ENCODE data around the gene FBXO27. TPM values are rescaled to one million over a fixed set of nuclear protein-coding genes. Genes with fewer than 3 reads are reported as not detected.

FBXO27 gene
- total and polyA plus RNA-seq, 2 experiments from 2014 or later = 6.2 to 13.7 TPM

DNA sequence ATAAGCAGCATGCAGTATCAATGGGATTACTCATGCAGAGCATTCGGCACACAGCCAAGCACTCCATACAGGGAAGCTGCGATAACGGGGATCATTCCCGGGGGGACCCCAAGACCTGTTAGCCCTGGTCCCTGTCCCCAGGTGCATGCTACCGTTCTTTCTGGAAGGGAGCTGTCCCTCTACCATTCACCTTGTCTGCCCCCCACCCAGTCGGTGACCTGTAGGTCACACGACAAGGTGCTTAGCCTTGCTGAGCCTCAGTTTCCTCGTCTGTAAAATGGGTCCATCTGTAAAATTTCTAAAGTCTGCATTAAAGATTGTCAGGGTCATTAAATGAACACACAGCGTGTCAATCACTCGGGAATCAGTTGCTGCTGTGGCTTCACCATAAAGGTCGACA, 45.0 kb upstream of the FBXO27 start (continued):
- TF ChIP-seq, protein P1, sequence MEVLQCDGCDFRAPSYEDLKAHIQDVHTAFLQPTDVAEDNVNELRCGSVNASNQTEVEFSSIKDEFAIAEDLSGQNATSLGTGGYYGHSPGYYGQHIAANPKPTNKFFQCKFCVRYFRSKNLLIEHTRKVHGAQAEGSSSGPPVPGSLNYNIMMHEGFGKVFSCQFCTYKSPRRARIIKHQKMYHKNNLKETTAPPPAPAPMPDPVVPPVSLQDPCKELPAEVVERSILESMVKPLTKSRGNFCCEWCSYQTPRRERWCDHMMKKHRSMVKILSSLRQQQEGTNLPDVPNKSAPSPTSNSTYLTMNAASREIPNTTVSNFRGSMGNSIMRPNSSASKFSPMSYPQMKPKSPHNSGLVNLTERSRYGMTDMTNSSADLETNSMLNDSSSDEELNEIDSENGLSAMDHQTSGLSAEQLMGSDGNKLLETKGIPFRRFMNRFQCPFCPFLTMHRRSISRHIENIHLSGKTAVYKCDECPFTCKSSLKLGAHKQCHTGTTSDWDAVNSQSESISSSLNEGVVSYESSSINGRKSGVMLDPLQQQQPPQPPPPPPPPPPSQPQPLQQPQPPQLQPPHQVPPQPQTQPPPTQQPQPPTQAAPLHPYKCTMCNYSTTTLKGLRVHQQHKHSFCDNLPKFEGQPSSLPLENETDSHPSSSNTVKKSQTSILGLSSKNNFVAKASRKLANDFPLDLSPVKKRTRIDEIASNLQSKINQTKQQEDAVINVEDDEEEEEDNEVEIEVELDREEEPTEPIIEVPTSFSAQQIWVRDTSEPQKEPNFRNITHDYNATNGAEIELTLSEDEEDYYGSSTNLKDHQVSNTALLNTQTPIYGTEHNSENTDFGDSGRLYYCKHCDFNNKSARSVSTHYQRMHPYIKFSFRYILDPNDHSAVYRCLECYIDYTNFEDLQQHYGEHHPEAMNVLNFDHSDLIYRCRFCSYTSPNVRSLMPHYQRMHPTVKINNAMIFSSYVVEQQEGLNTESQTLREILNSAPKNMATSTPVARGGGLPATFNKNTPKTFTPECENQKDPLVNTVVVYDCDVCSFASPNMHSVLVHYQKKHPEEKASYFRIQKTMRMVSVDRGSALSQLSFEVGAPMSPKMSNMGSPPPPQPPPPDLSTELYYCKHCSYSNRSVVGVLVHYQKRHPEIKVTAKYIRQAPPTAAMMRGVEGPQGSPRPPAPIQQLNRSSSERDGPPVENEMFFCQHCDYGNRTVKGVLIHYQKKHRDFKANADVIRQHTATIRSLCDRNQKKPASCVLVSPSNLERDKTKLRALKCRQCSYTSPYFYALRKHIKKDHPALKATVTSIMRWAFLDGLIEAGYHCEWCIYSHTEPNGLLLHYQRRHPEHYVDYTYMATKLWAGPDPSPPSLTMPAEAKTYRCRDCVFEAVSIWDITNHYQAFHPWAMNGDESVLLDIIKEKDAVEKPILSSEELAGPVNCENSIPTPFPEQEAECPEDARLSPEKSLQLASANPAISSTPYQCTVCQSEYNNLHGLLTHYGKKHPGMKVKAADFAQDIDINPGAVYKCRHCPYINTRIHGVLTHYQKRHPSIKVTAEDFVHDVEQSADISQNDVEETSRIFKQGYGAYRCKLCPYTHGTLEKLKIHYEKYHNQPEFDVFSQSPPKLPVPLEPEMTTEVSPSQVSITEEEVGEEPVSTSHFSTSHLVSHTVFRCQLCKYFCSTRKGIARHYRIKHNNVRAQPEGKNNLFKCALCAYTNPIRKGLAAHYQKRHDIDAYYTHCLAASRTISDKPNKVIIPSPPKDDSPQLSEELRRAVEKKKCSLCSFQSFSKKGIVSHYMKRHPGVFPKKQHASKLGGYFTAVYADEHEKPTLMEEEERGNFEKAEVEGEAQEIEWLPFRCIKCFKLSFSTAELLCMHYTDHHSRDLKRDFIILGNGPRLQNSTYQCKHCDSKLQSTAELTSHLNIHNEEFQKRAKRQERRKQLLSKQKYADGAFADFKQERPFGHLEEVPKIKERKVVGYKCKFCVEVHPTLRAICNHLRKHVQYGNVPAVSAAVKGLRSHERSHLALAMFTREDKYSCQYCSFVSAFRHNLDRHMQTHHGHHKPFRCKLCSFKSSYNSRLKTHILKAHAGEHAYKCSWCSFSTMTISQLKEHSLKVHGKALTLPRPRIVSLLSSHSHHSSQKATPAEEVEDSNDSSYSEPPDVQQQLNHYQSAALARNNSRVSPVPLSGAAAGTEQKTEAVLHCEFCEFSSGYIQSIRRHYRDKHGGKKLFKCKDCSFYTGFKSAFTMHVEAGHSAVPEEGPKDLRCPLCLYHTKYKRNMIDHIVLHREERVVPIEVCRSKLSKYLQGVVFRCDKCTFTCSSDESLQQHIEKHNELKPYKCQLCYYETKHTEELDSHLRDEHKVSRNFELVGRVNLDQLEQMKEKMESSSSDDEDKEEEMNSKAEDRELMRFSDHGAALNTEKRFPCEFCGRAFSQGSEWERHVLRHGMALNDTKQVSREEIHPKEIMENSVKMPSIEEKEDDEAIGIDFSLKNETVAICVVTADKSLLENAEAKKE (CRISPR knock-in tag; IDR thresholded peaks at IDR 0.05) = no peak
- TF ChIP-seq, protein P2, sequence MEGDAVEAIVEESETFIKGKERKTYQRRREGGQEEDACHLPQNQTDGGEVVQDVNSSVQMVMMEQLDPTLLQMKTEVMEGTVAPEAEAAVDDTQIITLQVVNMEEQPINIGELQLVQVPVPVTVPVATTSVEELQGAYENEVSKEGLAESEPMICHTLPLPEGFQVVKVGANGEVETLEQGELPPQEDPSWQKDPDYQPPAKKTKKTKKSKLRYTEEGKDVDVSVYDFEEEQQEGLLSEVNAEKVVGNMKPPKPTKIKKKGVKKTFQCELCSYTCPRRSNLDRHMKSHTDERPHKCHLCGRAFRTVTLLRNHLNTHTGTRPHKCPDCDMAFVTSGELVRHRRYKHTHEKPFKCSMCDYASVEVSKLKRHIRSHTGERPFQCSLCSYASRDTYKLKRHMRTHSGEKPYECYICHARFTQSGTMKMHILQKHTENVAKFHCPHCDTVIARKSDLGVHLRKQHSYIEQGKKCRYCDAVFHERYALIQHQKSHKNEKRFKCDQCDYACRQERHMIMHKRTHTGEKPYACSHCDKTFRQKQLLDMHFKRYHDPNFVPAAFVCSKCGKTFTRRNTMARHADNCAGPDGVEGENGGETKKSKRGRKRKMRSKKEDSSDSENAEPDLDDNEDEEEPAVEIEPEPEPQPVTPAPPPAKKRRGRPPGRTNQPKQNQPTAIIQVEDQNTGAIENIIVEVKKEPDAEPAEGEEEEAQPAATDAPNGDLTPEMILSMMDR (conservative IDR thresholded peaks at IDR 0.05; ENCODE audit: low read depth in 2 of 2) = no peak
- TF ChIP-seq POLR2AphosphoS5 (IDR thresholded peaks at IDR 0.05; ENCODE audit: low read depth) = no peak
- TF ChIP-seq JUNB (IDR thresholded peaks at IDR 0.05; ENCODE audit: unreplicated experiment) = no peak

DNA sequence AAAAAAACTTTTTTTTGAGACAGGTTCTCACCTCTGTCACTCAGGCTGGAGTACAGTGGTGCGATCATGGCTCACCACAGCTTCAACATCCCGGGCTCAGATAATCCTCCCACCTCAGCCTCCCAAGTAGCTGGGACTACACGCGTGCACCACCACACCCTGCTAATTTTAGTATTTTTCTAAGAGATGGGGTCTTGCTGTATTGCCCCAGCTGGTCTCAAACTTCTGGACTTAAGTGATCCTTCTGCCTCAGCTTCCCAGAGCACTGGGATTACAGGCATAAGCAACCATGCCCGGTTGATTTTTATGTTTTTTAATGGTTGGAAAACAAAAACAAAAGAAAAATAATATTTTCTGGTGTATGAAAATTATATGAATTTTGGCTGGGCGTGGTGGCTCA, 42.6 kb upstream of the FBXO27 start:
- Mint-ChIP-seq H3K9me3 (no peaks in the 10 kb centered on the region), H3K27ac (no peak overlapping the region), H3K27me3 (ENCODE audit: insufficient read depth, low read depth, poor library complexity) (peaks cover 7% of the 10 kb centered on the region), H3K4me1 (no peaks in the 10 kb centered on the region), H3K4me3 (no peak overlapping the region), H3K36me3 (ENCODE audit: low read depth) (no peaks in the 10 kb centered on the region)
- no peak for ATAC-seq
- Histone ChIP-seq H3K9me2 (ENCODE audit: insufficient read depth) (no peaks in the 10 kb centered on the region), H3K27me3 (ENCODE audit: insufficient read depth) (no peaks in the 10 kb centered on the region), H2AFZ (no peak overlapping the region), H3K27ac (ENCODE audit: low read depth) (no peak overlapping the region), H3K4me2 (no peak overlapping the region), H3F3A (replicated peaks; ENCODE audit: low read depth) (no peaks in the 10 kb centered on the region), H3K36me3 (ENCODE audit: insufficient read depth) (no peaks in the 10 kb centered on the region), H4K20me1 (replicated peaks; ENCODE audit: insufficient read depth) (no peaks in the 10 kb centered on the region), H3K79me2 (replicated peaks; ENCODE audit: insufficient read depth) (no peaks in the 10 kb centered on the region), H3K4me3 (no peak overlapping the region), H3K4me1 (ENCODE audit: insufficient read depth) (no peaks in the 10 kb centered on the region)
- DNase-seq (ENCODE audit: low spot score) = no peak
- no peak for TF ChIP-seq POLR2AphosphoS5 (IDR thresholded peaks at IDR 0.05; ENCODE audit: low read depth)
- TF ChIP-seq ZNF114 (CRISPR knock-in tag; IDR thresholded peaks at IDR 0.05) = no peak
- TF ChIP-seq, protein P3, sequence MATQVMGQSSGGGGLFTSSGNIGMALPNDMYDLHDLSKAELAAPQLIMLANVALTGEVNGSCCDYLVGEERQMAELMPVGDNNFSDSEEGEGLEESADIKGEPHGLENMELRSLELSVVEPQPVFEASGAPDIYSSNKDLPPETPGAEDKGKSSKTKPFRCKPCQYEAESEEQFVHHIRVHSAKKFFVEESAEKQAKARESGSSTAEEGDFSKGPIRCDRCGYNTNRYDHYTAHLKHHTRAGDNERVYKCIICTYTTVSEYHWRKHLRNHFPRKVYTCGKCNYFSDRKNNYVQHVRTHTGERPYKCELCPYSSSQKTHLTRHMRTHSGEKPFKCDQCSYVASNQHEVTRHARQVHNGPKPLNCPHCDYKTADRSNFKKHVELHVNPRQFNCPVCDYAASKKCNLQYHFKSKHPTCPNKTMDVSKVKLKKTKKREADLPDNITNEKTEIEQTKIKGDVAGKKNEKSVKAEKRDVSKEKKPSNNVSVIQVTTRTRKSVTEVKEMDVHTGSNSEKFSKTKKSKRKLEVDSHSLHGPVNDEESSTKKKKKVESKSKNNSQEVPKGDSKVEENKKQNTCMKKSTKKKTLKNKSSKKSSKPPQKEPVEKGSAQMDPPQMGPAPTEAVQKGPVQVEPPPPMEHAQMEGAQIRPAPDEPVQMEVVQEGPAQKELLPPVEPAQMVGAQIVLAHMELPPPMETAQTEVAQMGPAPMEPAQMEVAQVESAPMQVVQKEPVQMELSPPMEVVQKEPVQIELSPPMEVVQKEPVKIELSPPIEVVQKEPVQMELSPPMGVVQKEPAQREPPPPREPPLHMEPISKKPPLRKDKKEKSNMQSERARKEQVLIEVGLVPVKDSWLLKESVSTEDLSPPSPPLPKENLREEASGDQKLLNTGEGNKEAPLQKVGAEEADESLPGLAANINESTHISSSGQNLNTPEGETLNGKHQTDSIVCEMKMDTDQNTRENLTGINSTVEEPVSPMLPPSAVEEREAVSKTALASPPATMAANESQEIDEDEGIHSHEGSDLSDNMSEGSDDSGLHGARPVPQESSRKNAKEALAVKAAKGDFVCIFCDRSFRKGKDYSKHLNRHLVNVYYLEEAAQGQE (IDR thresholded peaks at IDR 0.05; ENCODE audit: unreplicated experiment) = no peak
- no peak for TF ChIP-seq NANOG (IDR thresholded peaks at IDR 0.05; ENCODE audit: borderline replicate concordance)
- no peak for TF ChIP-seq CREB1 (CRISPR knock-in tag; IDR thresholded peaks at IDR 0.05; ENCODE audit: low read depth)
- no peak for TF ChIP-seq EZH2 (IDR thresholded peaks at IDR 0.05; ENCODE audit: low read depth, unreplicated experiment)
- no peak for TF ChIP-seq STAT1 (IDR thresholded peaks at IDR 0.05; ENCODE audit: unreplicated experiment)
- no peak for TF ChIP-seq EZH2phosphoT487 (IDR thresholded peaks at IDR 0.05; ENCODE audit: unreplicated experiment)
- TF ChIP-seq, protein P4, sequence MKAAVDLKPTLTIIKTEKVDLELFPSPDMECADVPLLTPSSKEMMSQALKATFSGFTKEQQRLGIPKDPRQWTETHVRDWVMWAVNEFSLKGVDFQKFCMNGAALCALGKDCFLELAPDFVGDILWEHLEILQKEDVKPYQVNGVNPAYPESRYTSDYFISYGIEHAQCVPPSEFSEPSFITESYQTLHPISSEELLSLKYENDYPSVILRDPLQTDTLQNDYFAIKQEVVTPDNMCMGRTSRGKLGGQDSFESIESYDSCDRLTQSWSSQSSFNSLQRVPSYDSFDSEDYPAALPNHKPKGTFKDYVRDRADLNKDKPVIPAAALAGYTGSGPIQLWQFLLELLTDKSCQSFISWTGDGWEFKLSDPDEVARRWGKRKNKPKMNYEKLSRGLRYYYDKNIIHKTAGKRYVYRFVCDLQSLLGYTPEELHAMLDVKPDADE (IDR thresholded peaks at IDR 0.05) = no peak

All from GM23338 (cell line).